Glutamatergic neuron (in vitro differentiated cells): ENCODE data around the gene RAI2. TPM values are rescaled to one million over a fixed set of nuclear protein-coding genes. Genes with fewer than 3 reads are reported as not detected.

Experiments used
- DNase-seq: peaks from one replicate; pipeline ENCODE4 v3.0.0; 2022
- H3K27ac Mint-ChIP-seq: one replicate; pipeline ENCODE4 v1.8.0; 2020; ENCODE audit warnings: mild to moderate bottlenecking, mixed read lengths, inconsistent platforms; ENCODE audit not compliant: unreplicated experiment
- H3K27me3 Mint-ChIP-seq: one replicate; pipeline ENCODE4 v1.8.0; 2020; ENCODE audit warnings: mild to moderate bottlenecking, moderate library complexity, mixed read lengths, inconsistent platforms; ENCODE audit not compliant: unreplicated experiment
- H3K36me3 Mint-ChIP-seq: one replicate; pipeline ENCODE4 v1.8.0; 2020; ENCODE audit warnings: mild to moderate bottlenecking, mixed read lengths, inconsistent platforms; ENCODE audit not compliant: unreplicated experiment
- H3K4me1 Mint-ChIP-seq: one replicate; pipeline ENCODE4 v1.8.0; 2020; ENCODE audit warnings: mild to moderate bottlenecking, low read depth, mixed read lengths, inconsistent platforms; ENCODE audit not compliant: unreplicated experiment
- H3K4me3 Mint-ChIP-seq: one replicate; pipeline ENCODE4 v1.8.0; 2020; ENCODE audit warnings: mild to moderate bottlenecking, mixed read lengths, inconsistent platforms; ENCODE audit not compliant: unreplicated experiment
- H3K9me3 Mint-ChIP-seq: one replicate; pipeline ENCODE4 v1.8.0; 2020; ENCODE audit warnings: mild to moderate bottlenecking, moderate library complexity, mixed read lengths, inconsistent platforms; ENCODE audit not compliant: unreplicated experiment
- total RNA-seq: library from RNA; stranded (reverse); fragmentation: NEBNext Ultra II Directional; extraction: Animal tissue kit (Norgen Biotek cat#: 25700); gene quantifications from one replicate; pipeline ENCODE4 v1.2.1, GENCODE V29; 2021; ENCODE audit not compliant: unreplicated experiment
- TF ChIP-seq, protein P1 (sequence below): fragments of 200-600 bp; sonication (generic); IDR thresholded peaks from one replicate; pipeline ENCODE4 v1.5.0; 2021; ENCODE audit not compliant: partially characterized antibody, unreplicated experiment

The RAI2 gene
- total RNA-seq, 1 donor from 2014 or later = 1.4 TPM

GRCh38 chrX:17842769-17843525 is 18.2 kb downstream of the RAI2 start:
- H3K9me3 Mint-ChIP-seq = peaks cover 1% of the 10 kb centered on the region
- H3K4me1 Mint-ChIP-seq = peaks cover 8% of the 10 kb centered on the region
- H3K27me3 Mint-ChIP-seq = no peaks in the 10 kb centered on the region
- TF ChIP-seq, protein P1, sequence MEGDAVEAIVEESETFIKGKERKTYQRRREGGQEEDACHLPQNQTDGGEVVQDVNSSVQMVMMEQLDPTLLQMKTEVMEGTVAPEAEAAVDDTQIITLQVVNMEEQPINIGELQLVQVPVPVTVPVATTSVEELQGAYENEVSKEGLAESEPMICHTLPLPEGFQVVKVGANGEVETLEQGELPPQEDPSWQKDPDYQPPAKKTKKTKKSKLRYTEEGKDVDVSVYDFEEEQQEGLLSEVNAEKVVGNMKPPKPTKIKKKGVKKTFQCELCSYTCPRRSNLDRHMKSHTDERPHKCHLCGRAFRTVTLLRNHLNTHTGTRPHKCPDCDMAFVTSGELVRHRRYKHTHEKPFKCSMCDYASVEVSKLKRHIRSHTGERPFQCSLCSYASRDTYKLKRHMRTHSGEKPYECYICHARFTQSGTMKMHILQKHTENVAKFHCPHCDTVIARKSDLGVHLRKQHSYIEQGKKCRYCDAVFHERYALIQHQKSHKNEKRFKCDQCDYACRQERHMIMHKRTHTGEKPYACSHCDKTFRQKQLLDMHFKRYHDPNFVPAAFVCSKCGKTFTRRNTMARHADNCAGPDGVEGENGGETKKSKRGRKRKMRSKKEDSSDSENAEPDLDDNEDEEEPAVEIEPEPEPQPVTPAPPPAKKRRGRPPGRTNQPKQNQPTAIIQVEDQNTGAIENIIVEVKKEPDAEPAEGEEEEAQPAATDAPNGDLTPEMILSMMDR = no peak
- H3K4me3 Mint-ChIP-seq = no peak overlapping the region
- DNase-seq = no peak
- no peaks in the 10 kb centered on the region for H3K36me3 Mint-ChIP-seq
- no peak overlapping the region for H3K27ac Mint-ChIP-seq

DNA sequence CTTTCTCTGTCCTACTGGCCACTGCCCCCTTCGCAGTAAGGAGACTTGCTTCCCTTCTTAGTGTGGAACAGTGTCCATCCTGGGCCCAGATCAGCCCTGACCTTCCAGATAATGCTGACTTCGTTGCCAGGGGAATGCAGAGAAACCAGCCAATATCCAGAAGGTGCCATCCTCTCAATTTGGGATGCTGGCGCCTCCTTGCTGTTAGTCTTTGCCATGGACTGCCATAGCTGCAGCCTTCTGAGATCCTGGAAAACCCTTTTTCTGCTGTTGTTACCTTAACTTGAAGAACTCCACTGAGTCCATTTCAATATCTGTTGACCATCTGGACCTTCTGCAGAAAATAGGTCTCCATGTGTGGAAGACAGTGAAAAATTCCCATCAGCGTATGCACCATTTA is 21.8 kb downstream of the RAI2 start:
- TF ChIP-seq, protein P1 = no peak
- H3K4me1 Mint-ChIP-seq = peaks cover 22% of the 10 kb centered on the region
- peaks cover 5% of the 10 kb centered on the region for H3K9me3 Mint-ChIP-seq
- no peak for DNase-seq
- no peak overlapping the region for H3K4me3 Mint-ChIP-seq
- no peaks in the 10 kb centered on the region for H3K27me3 Mint-ChIP-seq
- no peaks in the 10 kb centered on the region for H3K36me3 Mint-ChIP-seq
- H3K27ac Mint-ChIP-seq = no peak overlapping the region

- Mint-ChIP-seq H3K4me1 (peaks cover 22% of the 10 kb centered on the region), H3K9me3 (peaks cover 5% of the 10 kb centered on the region), H3K4me3 (peak overlapping the region; percentile 59), H3K36me3 (no peaks in the 10 kb centered on the region), H3K27me3 (no peaks in the 10 kb centered on the region), H3K27ac (peak overlapping the region; percentile 81)
- DNase-seq = peak; percentile 13
- TF ChIP-seq, protein P1 = no peak
Observed at GRCh38 chrX:17836830-17837229, 24.3 kb downstream of the RAI2 start.

DNA sequence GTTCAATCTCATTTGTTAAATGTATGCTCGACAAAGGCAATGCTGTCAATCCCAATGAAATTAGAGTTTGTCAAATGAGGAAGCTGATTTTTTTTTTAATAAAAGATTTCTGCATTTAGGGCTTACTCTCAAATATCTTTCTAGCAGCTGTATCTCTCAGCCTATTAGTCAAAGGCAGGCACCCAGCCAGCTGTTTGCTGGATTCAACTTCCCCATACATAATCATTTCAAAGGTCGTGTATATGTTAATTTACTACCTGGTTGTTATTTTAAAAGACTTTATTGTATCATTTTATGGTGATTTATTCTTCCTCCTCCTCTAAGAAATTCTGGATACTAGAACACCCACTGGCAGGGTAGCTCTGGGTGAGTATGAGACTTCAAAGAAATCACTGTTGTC is 27.1 kb downstream of the RAI2 start:
- H3K9me3 Mint-ChIP-seq = peaks cover 4% of the 10 kb centered on the region

DNA sequence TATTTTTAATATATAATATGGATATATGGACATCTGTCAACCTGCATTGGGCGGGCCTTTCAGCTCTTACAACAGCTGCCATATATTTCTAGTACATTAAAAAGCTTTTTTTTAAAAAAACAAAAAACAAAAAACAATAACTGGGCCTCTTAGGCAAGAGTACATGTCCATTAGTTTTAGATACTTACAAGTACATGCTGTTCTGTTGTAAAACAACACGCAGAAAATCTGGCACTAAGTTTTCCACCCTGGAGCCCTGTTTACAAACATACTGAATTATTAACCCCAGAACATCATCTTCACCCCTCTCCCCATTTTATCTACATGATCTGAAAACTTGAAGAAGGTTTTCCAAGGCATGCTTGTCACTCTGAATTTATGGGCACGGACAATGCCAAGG is 29.8 kb downstream of the RAI2 start:
- Mint-ChIP-seq H3K36me3 (no peaks in the 10 kb centered on the region), H3K27ac (no peak overlapping the region), H3K4me1 (peaks cover 3% of the 10 kb centered on the region), H3K27me3 (no peaks in the 10 kb centered on the region), H3K9me3 (peaks cover 4% of the 10 kb centered on the region), H3K4me3 (no peak overlapping the region)
- TF ChIP-seq, protein P1 = no peak
- no peak for DNase-seq

More for the DNA sequence above, 27.1 kb downstream of the RAI2 start:
- TF ChIP-seq, protein P1 = no peak
- Mint-ChIP-seq H3K36me3 (no peaks in the 10 kb centered on the region), H3K27ac (no peak overlapping the region), H3K4me1 (peaks cover 19% of the 10 kb centered on the region), H3K4me3 (no peak overlapping the region), H3K27me3 (no peaks in the 10 kb centered on the region)
- no peak for DNase-seq
